Liver (tissue), 9 donors: ENCODE measurements around the gene CD226. TPM values are rescaled to one million over a fixed set of nuclear protein-coding genes. Genes with fewer than 3 reads are reported as not detected.

ENCODE experiments used
- DNase-seq: peaks from one replicate; pipeline ENCODE4 v3.0.0-alpha.2; 2017; ENCODE audit warnings: low spot score
- H3K27ac ChIP-seq, 2 donors: one replicate each; pipeline ENCODE4 v1.7.0; 2013; ENCODE audit warnings: inconsistent platforms in 2 of 2, low read length in 2 of 2, control low read depth in 1 of 2, low read depth in 1 of 2, mild to moderate bottlenecking in 1 of 2
- H3K27me3 ChIP-seq, 4 donors: one replicate each; pipeline versions ENCODE4 v1.6.1 to v1.7.0; 2013; ENCODE audit warnings: low read length in 3 of 4, inconsistent platforms in 1 of 4, mild to moderate bottlenecking in 1 of 4, moderate library complexity in 1 of 4; ENCODE audit not compliant: control insufficient read depth in 4 of 4, insufficient read depth in 4 of 4
- H3K36me3 ChIP-seq, 4 donors: one replicate each; pipeline versions ENCODE4 v1.6.1 to v1.7.0; 2013; ENCODE audit warnings: low read length in 3 of 4, mild to moderate bottlenecking in 3 of 4, low read depth in 1 of 4, moderate library complexity in 1 of 4; ENCODE audit not compliant: control insufficient read depth in 4 of 4, insufficient read depth in 3 of 4
- H3K4me1 ChIP-seq, 4 donors: one replicate each; pipeline versions ENCODE4 v1.6.1 to v1.7.0; 2013; ENCODE audit warnings: low read length in 3 of 4, mild to moderate bottlenecking in 3 of 4, moderate library complexity in 1 of 4; ENCODE audit not compliant: control insufficient read depth in 4 of 4, insufficient read depth in 4 of 4
- H3K4me3 ChIP-seq, 3 donors: one replicate each; pipeline versions ENCODE4 v1.6.1 to v1.7.0; 2013; ENCODE audit warnings: low read length in 3 of 3, control low read depth in 1 of 3, low read depth in 1 of 3, mild to moderate bottlenecking in 1 of 3
- H3K9ac ChIP-seq, 2 donors: one replicate each; pipeline ENCODE4 v1.7.0; 2013; ENCODE audit warnings: low read length in 2 of 2, mild to moderate bottlenecking in 2 of 2, moderate library complexity in 2 of 2, control low read depth in 1 of 2, low read depth in 1 of 2
- H3K9me3 ChIP-seq, 4 donors: one replicate each; pipeline versions ENCODE4 v1.6.1 to v1.7.0; 2013; ENCODE audit warnings: low read length in 3 of 4; ENCODE audit not compliant: control insufficient read depth in 4 of 4
- EGR1 ChIP-seq, 2 donors: IDR thresholded peaks; 2 replicates each; pipeline ENCODE4 v1.6.1; 2016 to 2018; ENCODE audit warnings: antibody characterized with exemption in 2 of 2, low read depth in 2 of 2
- FOXA1 ChIP-seq: IDR thresholded peaks from 2 replicates; pipeline ENCODE4 v1.6.1; 2016; ENCODE audit warnings: antibody characterized with exemption
- FOXA2 ChIP-seq: IDR thresholded peaks from 2 replicates; pipeline ENCODE4 v1.6.1; 2016; ENCODE audit warnings: antibody characterized with exemption
- GABPA ChIP-seq, 2 donors: IDR thresholded peaks in 1 of 2; conservative IDR thresholded peaks in 1 of 2; 2 replicates each; pipeline ENCODE4 v1.6.1; 2016; ENCODE audit warnings: antibody characterized with exemption in 2 of 2, mild to moderate bottlenecking in 1 of 2, moderate library complexity in 1 of 2
- HNF4A ChIP-seq, 2 donors: conservative IDR thresholded peaks; 2 replicates each; pipeline ENCODE4 v1.6.1; 2016; ENCODE audit warnings: antibody characterized with exemption in 2 of 2, mild to moderate bottlenecking in 2 of 2
- JUND ChIP-seq, 2 donors: IDR thresholded peaks; 2 replicates each; pipeline ENCODE4 v1.6.1; 2016; ENCODE audit warnings: antibody characterized with exemption in 2 of 2
- MAX ChIP-seq: IDR thresholded peaks from 2 replicates; pipeline ENCODE4 v1.6.1; 2016; ENCODE audit warnings: antibody characterized with exemption
- NR2F2 ChIP-seq: IDR thresholded peaks from 2 replicates; pipeline ENCODE4 v1.6.1; 2016; ENCODE audit warnings: antibody characterized with exemption
- RAD21 ChIP-seq, 2 donors: IDR thresholded peaks; 2 replicates each; pipeline ENCODE4 v1.6.1; 2016; ENCODE audit warnings: antibody characterized with exemption in 2 of 2, mild to moderate bottlenecking in 2 of 2
- REST ChIP-seq: IDR thresholded peaks from 2 replicates; pipeline ENCODE4 v1.6.1; 2016; ENCODE audit warnings: antibody characterized with exemption, mild to moderate bottlenecking
- RXRA ChIP-seq, 2 donors: IDR thresholded peaks; 2 replicates each; pipeline ENCODE4 v1.6.1; 2017 to 2018; ENCODE audit warnings: antibody characterized with exemption in 2 of 2, mild to moderate bottlenecking in 1 of 2
- SP1 ChIP-seq: IDR thresholded peaks from 2 replicates; pipeline ENCODE4 v1.6.1; 2018; ENCODE audit warnings: antibody characterized with exemption, mild to moderate bottlenecking
- TAF1 ChIP-seq: conservative IDR thresholded peaks from 2 replicates; pipeline ENCODE4 v1.6.1; 2016; ENCODE audit warnings: antibody characterized with exemption, mild to moderate bottlenecking
- YY1 ChIP-seq: IDR thresholded peaks from 2 replicates; pipeline ENCODE4 v1.6.1; 2016; ENCODE audit warnings: antibody characterized with exemption, mild to moderate bottlenecking
- WGBS: extraction: QIAGEN DNeasy Blood & Tissue Kit; methylation state at CpG from one replicate; pipeline ENCODE4 v1.1.7; 2013; 5-methylcytosine and 5-hydroxymethylcytosine counted together
- polyA plus RNA-seq, 2 donors: library from polyadenylated mRNA; stranded (reverse) in 1 of 2; unstranded in 1 of 2; fragments of 200-250 nt in 1 of 2; fragments of >200 nt in 1 of 2; fragmentation: Nextera tagmentation in 1 of 2; extraction: Ambion mirVana in 1 of 2; gene quantifications; one replicate each; pipeline versions ENCODE4 v1.2.1 to v1.2.3, GENCODE V29; 2013 to 2015
- total RNA-seq, 2 donors: library from RNA; depleted of rRNA; stranded (reverse); fragments of >200 nt; gene quantifications; one replicate each; pipeline ENCODE4 v1.2.3, GENCODE V29; 2014
- TF ChIP-seq, protein P1 (sequence below): IDR thresholded peaks from 2 replicates; pipeline ENCODE4 v1.6.1; 2016; ENCODE audit warnings: antibody characterized with exemption
- TF ChIP-seq, protein P2 (sequence below): fragments of 150-350 bp; IDR thresholded peaks from 2 replicates; pipeline ENCODE4 v1.5.1; 2017; ENCODE audit warnings: improper control_type of control experiment, low read depth, low read length; ENCODE audit not compliant: missing input control
- TF ChIP-seq, protein P3 (sequence below): IDR thresholded peaks from 2 replicates; pipeline ENCODE4 v1.6.1; 2016; ENCODE audit warnings: antibody characterized with exemption
- donor health status: healthy.
- donor health status: healthy.
- donor health status: healthy.
- donor health status: healthy.
- donor health status: healthy.

CD226 gene
- total and polyA plus RNA-seq, 4 donors: 0.50 to 5.2 (median 3.0) TPM

DNA sequence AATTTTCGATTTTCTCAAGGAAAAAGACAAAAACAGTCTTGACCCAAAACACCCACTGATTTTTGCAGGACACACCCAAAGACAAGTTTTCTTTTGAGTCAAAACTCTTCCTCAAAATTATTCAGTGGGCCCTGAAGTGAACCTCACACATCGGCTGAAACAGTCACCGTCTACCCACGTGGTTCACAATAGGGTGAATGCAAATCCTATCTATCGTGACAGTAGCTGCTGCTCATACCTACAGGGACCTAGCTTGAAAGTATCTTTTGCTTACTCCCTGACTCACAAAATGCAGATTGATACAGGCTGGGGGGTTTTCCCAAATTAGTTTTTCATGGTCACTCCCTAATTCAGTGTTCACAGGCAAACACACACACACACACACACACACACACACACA is 10.7 kb upstream of the CD226 start:
- Histone ChIP-seq H3K9ac (no peak overlapping the region), H3K4me1 (no peaks in the 10 kb centered on the region), H3K27ac (no peak overlapping the region), H3K4me3 (no peak overlapping the region), H3K9me3 (no peaks in the 10 kb centered on the region), H3K27me3 (no peaks in the 10 kb centered on the region), H3K36me3 (no peaks in the 10 kb centered on the region)
- TF ChIP-seq RXRA (IDR thresholded peaks at IDR 0.05): no peak
- no peak for TF ChIP-seq RAD21 (IDR thresholded peaks at IDR 0.05)
- TF ChIP-seq, protein P1, sequence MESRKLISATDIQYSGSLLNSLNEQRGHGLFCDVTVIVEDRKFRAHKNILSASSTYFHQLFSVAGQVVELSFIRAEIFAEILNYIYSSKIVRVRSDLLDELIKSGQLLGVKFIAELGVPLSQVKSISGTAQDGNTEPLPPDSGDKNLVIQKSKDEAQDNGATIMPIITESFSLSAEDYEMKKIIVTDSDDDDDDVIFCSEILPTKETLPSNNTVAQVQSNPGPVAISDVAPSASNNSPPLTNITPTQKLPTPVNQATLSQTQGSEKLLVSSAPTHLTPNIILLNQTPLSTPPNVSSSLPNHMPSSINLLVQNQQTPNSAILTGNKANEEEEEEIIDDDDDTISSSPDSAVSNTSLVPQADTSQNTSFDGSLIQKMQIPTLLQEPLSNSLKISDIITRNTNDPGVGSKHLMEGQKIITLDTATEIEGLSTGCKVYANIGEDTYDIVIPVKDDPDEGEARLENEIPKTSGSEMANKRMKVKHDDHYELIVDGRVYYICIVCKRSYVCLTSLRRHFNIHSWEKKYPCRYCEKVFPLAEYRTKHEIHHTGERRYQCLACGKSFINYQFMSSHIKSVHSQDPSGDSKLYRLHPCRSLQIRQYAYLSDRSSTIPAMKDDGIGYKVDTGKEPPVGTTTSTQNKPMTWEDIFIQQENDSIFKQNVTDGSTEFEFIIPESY: no peak
- TF ChIP-seq, protein P2, sequence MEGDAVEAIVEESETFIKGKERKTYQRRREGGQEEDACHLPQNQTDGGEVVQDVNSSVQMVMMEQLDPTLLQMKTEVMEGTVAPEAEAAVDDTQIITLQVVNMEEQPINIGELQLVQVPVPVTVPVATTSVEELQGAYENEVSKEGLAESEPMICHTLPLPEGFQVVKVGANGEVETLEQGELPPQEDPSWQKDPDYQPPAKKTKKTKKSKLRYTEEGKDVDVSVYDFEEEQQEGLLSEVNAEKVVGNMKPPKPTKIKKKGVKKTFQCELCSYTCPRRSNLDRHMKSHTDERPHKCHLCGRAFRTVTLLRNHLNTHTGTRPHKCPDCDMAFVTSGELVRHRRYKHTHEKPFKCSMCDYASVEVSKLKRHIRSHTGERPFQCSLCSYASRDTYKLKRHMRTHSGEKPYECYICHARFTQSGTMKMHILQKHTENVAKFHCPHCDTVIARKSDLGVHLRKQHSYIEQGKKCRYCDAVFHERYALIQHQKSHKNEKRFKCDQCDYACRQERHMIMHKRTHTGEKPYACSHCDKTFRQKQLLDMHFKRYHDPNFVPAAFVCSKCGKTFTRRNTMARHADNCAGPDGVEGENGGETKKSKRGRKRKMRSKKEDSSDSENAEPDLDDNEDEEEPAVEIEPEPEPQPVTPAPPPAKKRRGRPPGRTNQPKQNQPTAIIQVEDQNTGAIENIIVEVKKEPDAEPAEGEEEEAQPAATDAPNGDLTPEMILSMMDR: no peak
- no peak for TF ChIP-seq SP1
- TF ChIP-seq, protein P3, sequence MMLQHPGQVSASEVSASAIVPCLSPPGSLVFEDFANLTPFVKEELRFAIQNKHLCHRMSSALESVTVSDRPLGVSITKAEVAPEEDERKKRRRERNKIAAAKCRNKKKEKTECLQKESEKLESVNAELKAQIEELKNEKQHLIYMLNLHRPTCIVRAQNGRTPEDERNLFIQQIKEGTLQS: no peak
- no peak for TF ChIP-seq JUND (IDR thresholded peaks at IDR 0.05)
- no peak for TF ChIP-seq MAX
- TF ChIP-seq YY1: no peak
- no peak for TF ChIP-seq EGR1 (IDR thresholded peaks at IDR 0.05; ENCODE audit: low read depth in 2 of 2)
- TF ChIP-seq HNF4A (conservative IDR thresholded peaks at IDR 0.05): no peak
- no peak for TF ChIP-seq FOXA1
- TF ChIP-seq TAF1: no peak
- TF ChIP-seq GABPA (IDR thresholded peaks at IDR 0.05 in 1 of 2, conservative IDR thresholded peaks at IDR 0.05 in 1 of 2): no peak
- no peak for TF ChIP-seq REST
- no peak for TF ChIP-seq FOXA2
- no peak for TF ChIP-seq NR2F2
- WGBS: 92% methylated on average over 5 of the region's 5 CpGs
- no peak for DNase-seq

- H3K9ac ChIP-seq: no peak overlapping the region
- 94% methylated on average over 3 of the region's 3 CpGs for WGBS
- H3K27ac ChIP-seq: peak overlapping the region in 1 of 2 donors; percentile 16
- no peaks in the 10 kb centered on the region for H3K4me1 ChIP-seq
- no peaks in the 10 kb centered on the region for H3K36me3 ChIP-seq
- H3K4me3 ChIP-seq: no peak overlapping the region
- DNase-seq: no peak
- no peaks in the 10 kb centered on the region for H3K27me3 ChIP-seq
- H3K9me3 ChIP-seq: no peaks in the 10 kb centered on the region
- TF ChIP-seq FOXA2 (no peak), EGR1 (IDR thresholded peaks at IDR 0.05; ENCODE audit: low read depth in 2 of 2) (no peak), RAD21 (IDR thresholded peaks at IDR 0.05) (no peak), TAF1 (no peak), MAX (no peak), HNF4A (conservative IDR thresholded peaks at IDR 0.05) (no peak), JUND (IDR thresholded peaks at IDR 0.05) (no peak), REST (no peak), FOXA1 (no peak)
- TF ChIP-seq, protein P3: no peak
- TF ChIP-seq, protein P1: no peak
These were observed 10.1 kb upstream of the CD226 start for GRCh38 chr18:69957747-69958146.
